Measurements from ENCODE around the gene TNFRSF6B.
A peak's percentile ranks its signal among the peaks of the same experiment; 100 is the strongest.

TNFRSF6B gene

GRCh38 chr20:63740070-63740626, 43.7 kb downstream of the TNFRSF6B start:
- DNase-seq, result no peak

GRCh38 chr20:63740627-63741353, 44.3 kb downstream of the TNFRSF6B start:
- peak; percentile 64 for DNase-seq

- no peak for DNase-seq
Measured at GRCh38 chr20:63741354-63741675, 44.9 kb downstream of the TNFRSF6B start.

- DNase-seq, result no peak
Measured at GRCh38 chr20:63741676-63742380, 45.4 kb downstream of the TNFRSF6B start.

- DNase-seq, result no peak
Measured at GRCh38 chr20:63742381-63743024, 46.1 kb downstream of the TNFRSF6B start.

- DNase-seq, result no peak
Measured at GRCh38 chr20:63743210-63743970, 46.9 kb downstream of the TNFRSF6B start.

GRCh38 chr20:63744158-63744557, 47.7 kb downstream of the TNFRSF6B start:
- no peak for DNase-seq

GRCh38 chr20:63744574-63745423, 48.3 kb downstream of the TNFRSF6B start:
- DNase-seq, result no peak

GRCh38 chr20:63745424-63745805, 49.0 kb downstream of the TNFRSF6B start:
- no peak for DNase-seq

GRCh38 chr20:63745961-63746731, 49.7 kb downstream of the TNFRSF6B start:
- no peak for DNase-seq

GRCh38 chr20:63746751-63747315, 50.4 kb downstream of the TNFRSF6B start:
- DNase-seq, result no peak

GRCh38 chr20:63747622-63748069, 51.2 kb downstream of the TNFRSF6B start:
- no peak for DNase-seq

All from SHP77 treated with DMSO at 0.1 percent for 48 hours (cell line).